GM18505 (cell line): ENCODE results near the gene HSF5.
A peak's percentile ranks its signal among the peaks of the same experiment; 100 is the strongest.

Source experiments
- ATAC-seq: cut with Tn5 transposase; IDR thresholded peaks from one replicate; pipeline ENCODE4 v1.9.1; 2021; ENCODE audit not compliant: unreplicated experiment
- POLR2A ChIP-seq: IDR thresholded peaks from 4 replicates; pipeline ENCODE4 v1.6.1; 2011; ENCODE audit warnings: borderline replicate concordance; ENCODE audit not compliant: insufficient read depth, insufficient read length; ENCODE audit errors: extremely low read depth

The HSF5 gene

DNA sequence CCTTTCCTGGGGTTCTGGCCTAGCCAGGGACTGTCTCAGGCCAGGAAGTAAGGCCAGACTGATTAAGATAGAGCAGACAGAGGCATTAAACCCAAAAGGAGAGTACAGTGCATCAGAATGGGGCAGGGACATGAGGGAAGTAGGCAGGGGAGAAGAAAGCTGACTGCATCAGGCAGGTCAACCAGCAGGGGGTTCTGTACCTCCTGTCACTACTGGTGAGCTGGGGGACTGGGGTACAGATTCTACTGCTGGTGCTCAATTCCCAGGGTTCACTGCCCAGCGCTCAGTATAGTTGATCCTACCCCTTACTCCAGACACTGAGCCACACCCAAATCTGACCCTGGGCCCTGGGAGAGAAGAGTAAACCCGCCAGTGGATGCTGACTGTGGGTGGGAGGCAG lies 39.1 kb upstream of the HSF5 start:
- ATAC-seq, result no peak
- no peak for TF ChIP-seq POLR2A

DNA sequence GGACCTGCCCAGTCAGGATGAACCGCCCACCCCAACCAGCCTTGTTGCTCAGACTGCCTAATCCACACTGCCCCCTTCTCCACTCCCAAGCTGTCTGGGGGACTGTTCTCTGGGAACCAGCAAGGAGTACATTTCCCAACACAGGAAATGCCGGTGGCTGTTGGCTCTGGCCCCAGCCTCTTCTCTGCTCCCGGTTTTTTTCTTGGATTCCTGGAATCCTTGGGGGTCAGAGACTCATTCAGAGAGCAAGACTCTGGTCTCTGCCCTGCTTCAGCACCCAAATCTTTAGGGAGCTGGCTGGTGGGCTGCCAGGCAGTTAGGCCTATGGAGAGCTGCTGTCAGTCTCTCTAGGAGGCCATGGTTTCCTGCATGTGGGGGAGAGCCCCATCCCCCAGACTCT lies 37.0 kb upstream of the HSF5 start:
- ATAC-seq, result no peak

DNA sequence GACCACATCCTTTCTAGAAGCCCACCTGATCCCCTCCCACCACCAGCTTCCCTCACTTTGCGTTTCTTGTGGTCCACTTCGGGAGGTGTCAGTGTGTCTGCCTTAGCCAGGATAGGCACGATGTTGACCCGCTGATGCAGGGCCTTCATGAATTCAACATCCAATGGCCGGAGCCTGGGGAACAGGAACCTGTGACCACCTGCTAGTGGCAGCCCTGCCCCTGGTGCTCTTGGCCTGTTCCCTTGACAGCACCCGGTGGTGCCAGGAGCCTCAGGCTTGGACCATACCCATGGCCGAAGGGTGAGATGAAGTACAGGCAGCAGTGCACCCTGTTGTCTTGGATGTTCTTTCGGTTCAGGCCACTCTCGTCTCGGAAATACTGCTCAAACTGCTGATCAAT lies 33.5 kb upstream of the HSF5 start:
- no peak for TF ChIP-seq POLR2A
- no peak for ATAC-seq

More for the DNA sequence above, 37.0 kb upstream of the HSF5 start:
- no peak for TF ChIP-seq POLR2A

DNA sequence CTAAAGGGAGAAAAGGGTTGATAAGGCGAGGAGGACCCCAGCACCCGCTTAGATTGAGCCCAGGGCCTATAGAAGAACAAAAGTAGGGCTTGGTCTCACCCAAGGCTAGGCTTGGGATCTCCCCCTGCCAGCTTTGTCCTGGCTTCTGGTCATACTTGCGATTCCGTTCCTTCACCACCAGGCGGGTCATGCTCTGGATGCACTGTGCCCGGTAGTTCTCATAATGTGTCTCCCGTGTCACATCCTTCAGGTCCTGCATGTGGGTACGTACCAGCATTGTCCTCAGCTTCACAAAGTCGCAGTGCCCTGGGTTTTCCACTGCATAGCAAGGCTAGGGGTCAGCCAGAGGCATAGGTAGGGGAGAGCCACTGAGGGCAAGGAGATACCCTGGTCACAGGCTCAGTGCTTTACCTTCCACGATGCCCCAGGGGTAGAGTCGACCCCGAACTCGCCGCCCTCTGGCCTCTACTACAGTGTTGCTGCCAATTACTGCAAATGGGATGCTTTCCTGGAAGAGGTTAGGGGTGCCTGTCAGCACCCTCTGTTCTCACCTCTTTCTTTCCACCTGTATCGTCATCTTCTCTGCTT lies 32.7 kb upstream of the HSF5 start:
- ATAC-seq, result no peak
- TF ChIP-seq POLR2A, result no peak

DNA sequence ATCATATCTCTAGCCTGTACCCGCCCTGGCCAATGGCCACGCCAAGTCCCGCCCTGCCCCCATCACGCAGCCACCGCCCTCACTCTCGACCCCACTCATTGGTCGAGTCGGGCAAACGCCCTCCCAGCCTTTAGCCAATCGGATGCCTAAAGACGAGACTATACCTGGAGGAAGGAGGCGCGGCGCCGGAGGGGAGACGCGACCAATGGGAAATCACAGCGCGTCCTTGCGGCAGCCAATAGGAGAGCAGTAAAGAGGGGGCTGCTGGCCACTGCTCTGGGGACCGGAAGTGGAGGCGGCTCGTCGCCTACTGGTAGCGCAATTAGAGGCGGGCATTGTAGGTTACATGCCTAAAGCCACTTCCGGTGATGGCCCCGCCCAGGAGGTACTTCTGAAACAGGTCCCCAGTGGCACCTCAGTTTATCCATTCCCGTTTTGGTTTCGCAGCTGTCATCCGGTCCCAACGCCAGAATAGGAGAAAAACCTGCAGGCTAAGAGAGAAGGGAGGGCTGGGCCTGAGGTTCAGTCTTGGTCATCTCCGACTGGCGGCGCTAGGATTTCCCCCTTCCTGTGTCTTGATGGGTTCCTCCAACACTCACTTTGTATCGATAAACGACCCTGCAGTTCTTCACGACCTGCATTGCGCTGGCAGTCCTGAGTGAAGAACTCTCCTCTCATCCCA lies 29.9 kb upstream of the HSF5 start:
- TF ChIP-seq POLR2A, result peak; percentile 66
- peak; percentile 78 for ATAC-seq

DNA sequence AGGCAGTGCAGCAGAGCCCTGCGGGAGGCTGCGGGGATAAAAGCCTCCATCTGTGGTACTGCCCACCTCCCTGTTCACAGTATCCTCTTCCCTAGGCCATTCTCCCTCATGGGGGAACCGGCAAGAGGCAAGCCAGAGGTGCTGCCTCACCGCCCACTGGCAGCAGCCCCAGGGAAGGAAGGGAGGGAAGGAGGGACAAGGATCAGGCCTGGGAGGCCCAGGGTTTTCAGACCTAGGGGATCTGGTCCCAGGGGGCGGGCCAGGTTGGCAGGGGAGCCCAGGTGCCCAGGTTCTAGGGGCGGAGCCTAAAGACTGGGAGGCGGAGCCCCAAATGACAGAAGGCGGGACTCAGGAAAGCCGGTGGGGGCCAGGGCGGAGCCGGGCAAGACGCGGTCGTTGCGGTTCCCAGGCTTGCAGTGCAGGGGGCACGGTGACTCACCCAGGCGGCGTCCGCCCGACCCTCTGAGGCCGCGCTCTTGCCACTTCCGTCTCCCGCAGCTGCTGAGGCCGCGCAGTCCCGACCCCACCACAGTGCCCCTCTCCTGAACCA lies 29.2 kb upstream of the HSF5 start:
- ATAC-seq, result no peak
- peak; percentile 73 for TF ChIP-seq POLR2A

DNA sequence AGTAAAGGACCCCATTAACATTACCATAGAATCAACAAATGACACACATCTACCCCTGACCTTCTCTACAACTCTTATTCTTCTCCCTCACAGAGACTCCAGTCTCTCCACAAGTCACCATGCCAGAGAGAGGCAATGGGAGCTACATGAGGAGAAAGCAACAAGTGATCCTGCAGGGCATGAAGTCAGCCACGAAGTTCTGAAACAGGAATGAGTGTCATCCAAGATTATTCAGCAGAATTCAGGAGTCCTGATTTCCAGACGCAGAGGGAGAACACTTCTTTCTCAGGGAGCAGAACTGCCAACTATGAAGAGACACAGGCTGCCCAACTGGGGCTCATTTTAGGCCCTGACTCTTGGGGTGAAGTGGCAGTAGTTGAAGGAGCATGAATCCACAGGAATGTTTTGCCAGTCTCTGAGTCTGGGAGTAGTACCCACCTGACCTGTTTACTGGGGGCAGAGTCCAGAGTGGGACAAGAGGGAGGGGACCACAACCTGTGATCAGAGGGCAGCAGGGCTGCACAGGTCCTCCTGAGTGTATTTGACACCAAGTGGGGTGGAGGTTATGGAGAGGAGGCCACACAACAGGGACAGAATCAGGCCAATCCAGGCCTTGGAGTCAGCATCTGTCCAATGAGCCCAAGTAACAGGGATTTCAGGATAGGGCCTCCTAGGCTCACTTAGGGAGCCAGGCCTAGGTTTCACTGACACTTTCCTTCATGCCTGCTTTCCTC lies 28.6 kb upstream of the HSF5 start:
- ATAC-seq, result no peak
- TF ChIP-seq POLR2A, result no peak

DNA sequence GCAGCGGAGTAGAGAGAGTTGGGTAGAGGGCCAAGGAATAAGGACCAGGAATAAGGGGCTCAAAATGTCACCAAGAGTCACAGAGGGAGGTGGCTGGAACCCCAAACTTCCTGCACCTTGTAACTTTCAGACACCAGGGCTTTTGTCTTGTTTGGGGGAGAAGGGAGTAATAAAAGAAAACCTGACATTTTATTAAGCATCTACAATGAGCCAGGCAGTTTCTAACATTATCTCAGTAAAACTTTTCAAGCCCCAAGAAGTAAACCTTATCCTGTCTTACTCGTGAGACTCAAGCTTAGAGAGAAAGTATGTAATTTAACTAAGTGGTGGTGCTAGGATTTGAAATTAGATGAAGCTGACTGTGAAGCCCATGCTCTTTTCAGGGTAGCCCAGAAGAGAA lies 27.1 kb upstream of the HSF5 start:
- no peak for TF ChIP-seq POLR2A
- ATAC-seq, result no peak

DNA sequence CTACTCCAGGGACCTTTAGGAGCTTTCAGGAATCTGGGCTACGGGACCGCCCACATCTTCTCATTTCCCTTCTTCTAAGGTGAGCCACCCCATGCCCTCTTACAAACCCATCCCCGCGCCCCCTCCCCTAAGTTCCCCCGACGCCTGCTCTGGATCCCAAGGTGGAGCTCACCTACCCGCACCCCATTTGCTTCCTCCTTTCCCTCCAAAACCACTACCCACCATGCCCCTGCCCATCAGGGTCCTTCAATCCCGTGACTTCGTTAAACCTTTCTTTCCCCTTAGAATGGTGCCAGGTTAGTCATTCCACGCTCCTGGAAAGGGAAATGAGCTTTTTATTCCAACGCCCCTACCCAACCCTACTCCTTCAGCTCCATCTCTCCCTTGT lies 26.6 kb upstream of the HSF5 start:
- TF ChIP-seq POLR2A, result no peak
- ATAC-seq, result no peak

DNA sequence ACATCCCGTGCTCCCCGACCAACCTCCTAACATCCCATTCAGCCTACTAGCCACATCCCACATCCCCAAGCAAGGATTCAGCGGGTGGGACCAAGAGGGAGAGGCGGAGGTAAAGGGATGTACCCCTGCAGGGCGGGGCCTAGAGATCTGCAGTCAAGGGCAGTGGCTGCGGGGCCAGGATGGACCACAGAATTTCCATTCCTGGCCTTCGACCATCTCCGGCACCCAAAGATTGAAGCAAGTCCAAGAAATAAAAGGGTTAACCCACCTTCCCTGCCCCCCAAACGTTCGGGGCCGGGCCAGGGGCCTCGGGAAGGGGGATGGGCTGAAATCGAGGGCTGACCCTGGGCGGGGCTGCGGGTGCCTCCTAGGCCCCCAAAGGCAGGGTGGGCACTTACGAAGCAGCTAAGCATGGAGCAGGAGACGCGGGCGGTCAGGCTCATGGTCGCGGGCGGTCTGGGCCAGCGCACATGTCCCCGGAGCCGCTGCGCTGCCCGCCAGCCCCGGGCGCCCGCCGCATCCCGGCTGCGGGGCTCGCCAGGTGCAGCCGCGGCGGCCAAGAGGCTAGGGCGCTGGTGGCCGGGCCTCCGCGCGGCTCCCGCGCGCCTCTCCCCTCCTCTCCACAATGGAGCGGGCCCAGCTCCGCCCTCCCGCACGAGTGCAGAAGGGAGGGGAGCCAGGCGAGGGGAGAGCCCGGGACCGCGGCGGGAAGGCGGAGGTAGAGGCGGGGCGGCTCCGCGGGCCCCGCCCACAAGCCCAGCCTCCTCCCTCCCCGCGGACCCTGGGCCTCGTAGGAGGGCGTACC lies 26.0 kb upstream of the HSF5 start, which contains the start of gene MTMR4:
Gene MTMR4, minus strand, starts transcription at position 674 of the 805 bp plus-strand sequence. Its CDS starts 231 bp downstream, at position 443.
- peak; percentile 68 for TF ChIP-seq POLR2A

DNA sequence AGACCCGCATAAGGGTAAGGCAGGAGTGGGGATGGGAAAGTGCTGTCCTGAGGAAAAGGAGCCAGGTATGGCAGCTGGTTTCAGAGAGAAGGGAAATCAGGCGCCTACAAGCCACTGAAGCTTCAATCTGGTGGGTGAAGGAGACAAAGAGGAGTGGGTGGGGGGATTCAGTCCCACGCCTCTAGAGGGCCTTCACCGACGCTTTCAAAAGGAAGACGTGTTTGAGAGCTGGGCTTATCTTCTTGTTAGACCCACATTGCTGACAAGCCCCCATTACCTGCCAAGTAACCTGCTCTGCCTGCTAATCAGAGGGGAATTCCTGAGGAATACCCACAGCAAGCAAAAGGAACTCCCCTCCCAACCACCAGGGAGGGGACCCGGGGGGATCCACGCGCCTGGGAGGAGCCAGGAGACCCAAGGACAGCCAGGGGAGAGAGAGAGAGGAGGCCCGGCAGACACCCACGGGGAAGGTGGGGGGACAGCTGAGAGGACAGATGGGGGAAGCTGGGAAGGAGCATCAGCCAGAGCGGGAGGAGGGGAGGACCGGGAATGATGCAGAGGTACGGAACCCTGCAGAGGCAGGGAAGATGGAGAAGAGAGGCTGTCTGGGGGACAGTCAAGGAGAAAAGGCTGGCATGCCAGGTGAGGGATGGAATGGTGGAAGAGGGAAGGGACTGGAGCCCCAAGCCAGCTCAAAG lies 25.2 kb upstream of the HSF5 start:
- no peak for ATAC-seq
- TF ChIP-seq POLR2A, result peak; percentile 40

More for the DNA sequence above, 26.0 kb upstream of the HSF5 start, which contains the start of gene MTMR4:
- no peak for ATAC-seq

DNA sequence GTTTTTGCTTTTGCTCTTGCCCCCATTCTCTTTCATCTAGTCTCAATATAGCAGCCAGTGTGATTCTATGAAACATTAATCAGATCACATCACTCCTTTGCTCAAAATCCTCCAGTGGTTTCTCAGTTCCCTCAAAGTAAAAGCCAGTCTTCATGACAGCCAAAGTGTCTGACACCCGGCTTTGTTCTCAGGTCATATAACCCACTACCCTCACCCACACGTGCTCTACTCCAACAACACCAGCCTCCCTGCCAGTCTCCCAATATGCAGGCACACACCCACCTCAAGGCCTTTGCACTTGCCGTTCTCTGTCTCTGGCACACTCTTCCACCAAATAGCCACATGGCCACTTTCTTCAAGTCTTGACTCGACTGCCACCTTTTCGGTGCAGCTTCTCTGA lies 21.9 kb upstream of the HSF5 start:
- no peak for ATAC-seq
- no peak for TF ChIP-seq POLR2A
